HG03469 (cell line): ENCODE results near the gene SERINC5.
"Not testable (repeated sequence)": the region's sequence is repeated elsewhere in the genome, so short reads cannot be mapped to it uniquely, and the experiment has no call there.

Experiments
- ATAC-seq: cut with Tn5 transposase; IDR thresholded peaks from one replicate; pipeline ENCODE4 v1.9.1; 2021; ENCODE audit warnings: mild to moderate bottlenecking, moderate library complexity, moderate number of reproducible peaks; ENCODE audit not compliant: unreplicated experiment

Gene SERINC5

DNA sequence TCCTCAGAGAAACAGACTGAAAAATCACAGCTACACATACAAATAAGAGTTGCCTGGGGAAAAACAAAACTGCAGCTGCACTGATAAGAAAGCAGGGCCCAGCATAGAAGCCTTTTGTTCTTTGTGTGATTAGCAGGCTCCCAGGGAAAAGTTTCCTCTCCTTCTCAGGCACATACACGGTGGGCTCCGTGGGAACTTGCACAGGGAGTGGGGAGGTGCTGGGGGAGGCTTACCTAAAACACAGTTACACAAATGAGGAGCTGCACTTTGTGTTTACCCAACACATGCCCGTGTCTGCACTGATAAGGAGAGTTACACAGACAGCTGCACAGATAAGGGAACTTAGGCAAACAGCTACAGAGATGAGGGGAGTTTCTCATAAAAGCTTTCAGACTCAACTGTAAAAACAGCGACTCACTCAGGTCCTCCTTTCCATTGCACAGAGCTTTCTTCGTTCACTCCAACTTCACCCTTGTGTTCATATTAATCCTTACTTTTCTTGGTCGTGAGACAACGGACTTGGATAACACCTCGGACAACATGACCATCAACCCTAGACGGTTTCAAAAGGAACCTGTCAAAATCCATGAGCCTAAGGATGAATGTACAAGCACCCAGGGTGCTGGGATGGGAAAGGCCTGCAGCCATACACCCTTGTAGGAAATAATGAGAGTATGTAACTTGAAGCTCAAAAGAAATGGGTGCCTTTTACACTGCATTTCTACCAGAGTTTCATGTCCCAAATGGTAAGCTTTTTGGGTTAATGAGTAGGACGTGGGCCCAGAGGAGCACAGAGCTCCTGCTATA lies 50.8 kb downstream of the SERINC5 start:
- ATAC-seq: no peak

DNA sequence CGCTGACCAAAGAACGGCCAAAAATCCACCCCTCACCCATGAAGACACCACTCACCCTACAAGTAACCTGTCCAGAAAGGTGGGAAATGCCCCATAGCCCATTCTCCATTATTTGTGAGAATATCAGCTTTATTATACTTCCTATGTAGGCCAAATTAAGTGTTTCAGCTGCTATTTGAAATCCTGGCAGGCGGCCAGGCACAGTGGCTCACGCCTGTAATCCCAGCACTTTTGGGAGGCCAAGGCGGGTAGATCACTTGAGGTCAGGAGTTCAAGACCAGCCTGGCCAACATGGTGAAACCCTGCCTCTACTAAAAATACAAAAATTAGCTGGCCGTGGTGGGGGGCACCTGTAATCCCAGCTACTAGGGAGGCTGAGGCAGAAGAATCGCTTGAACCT lies 54.1 kb downstream of the SERINC5 start:
- ATAC-seq: not testable (repeated sequence)

DNA sequence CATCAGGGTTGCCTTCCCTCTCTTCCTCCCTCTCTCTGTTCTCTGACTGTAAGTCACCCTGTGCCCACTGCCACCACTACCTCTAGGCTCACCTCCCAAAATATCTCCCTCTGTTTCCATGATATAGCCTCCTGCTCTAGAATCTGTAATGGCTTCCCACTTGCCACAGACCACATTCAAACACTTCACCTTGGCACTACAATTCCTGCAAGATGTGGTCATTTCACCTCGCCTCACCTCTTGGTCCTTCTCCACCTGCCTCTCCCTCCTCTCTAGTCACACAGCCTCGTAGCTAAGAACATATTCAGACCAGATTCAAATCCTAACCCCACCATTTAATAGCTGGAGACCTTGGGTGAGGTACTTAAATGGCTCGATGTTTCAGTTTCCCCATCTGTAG lies 56.9 kb downstream of the SERINC5 start:
- ATAC-seq: no peak

DNA sequence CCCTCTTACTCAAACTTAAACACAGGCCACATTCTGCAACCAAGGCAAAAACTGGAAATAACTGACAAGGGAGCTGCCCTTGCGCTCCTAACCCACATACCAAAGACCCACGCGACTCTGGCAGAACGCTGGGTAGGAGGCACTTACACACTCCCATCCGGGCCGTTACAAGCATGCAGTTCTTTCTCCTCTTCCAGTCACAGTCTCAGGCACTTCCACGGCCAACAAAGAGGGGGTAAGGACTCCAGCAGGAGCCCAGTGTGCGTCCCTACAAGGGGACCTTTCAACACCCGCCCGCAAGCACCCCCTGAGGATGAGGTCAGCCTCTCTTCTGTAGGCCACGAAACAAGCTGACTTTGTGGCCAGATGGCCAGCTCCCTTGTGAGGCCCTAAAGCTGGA lies 57.4 kb downstream of the SERINC5 start:
- ATAC-seq: no peak

DNA sequence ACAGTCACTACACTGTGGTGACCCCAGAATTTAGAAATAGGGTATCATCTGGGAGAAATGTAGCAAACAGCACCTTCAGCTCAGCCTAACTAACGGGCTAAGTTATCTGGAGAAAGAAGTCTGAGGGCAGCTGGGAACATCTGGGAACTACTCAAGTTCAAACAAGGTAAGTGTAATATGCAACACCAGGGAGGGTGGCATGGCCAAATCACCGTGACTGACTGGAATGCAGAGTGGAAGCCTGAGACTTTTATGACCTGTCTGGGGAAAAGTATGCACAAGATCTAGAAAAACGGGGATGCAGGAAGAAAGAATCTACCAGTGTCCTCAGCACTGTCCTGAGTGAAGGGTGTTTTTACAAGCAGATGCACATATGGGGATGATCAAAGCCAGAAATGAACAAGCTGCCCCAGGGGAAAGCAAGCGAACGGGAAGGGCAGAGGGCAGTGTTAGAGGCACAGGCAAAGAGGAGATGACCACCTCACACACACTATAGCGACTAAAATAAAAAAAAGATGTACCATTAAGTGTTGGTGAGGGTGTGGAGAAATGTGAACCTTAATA lies 59.9 kb downstream of the SERINC5 start:
- no peak for ATAC-seq

DNA sequence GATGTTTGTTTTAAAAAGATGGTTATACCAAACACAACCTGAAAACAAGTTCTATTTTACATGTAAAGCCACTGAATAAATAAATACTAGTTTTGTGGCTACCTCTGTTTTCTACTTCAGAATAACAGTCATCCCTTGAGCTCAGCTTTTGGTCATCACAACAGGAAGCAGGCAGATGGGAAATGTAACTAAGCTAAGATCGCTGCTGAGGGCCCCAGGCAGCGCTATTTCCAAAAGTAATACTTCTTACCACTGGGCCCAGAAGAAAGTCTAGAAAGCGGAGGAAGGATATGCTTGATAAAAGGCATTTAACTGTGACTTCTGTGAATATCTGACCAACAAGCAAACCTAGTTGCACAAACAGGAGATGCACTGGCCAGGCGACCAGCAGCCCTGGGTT lies 61.4 kb downstream of the SERINC5 start:
- no peak for ATAC-seq

DNA sequence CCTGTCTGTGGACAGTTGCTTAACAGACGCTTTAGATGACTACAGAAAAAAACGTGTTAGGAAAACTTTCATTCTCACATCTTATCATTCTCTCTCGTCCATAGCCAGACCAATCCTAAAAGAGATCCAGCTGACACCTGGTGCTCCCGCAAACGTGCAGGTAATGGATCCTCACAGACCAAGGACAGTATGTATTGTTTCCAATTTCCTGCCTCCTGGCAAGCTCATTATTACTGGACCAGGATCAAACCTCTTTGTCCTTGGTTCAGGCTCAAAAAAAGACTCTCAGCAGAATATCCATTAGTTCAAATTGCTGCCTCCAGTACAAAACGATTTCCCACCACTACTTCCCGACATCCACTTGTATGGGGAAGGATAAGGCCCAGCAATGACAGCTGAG lies 62.4 kb downstream of the SERINC5 start:
- no peak for ATAC-seq

DNA sequence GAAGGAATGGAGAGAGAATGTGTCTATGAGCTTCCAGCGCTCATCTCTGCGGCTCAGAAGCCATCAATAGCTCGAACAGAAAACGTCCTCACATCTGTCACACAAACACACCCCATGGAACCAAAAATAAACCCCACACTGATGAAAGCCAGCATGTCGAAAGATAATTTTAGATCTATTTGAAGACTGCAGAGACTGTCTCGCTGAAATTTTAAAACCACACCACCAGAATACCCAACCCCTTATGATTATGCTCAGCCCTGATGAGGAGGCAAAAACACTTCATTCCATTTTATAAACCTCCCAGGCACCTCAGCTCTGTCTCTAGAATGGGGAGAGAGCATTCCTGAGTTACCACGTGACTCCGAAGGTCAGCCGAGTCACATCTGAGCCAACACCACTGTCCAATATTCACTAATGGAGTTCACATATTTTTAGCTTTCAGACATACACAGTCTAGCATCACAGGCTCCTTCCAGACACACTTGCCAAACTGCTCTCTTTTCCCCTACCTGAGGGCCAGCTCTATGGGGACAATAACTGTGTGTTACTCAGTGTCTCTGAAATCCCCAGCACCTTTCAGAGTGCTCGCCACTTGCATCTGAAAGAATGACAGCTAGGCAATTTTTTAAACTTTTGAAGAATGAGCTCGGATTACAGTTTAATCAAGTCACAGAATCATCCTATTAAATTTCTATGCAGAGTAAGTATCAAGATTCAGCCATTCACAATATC lies 63.2 kb downstream of the SERINC5 start:
- no peak for ATAC-seq

DNA sequence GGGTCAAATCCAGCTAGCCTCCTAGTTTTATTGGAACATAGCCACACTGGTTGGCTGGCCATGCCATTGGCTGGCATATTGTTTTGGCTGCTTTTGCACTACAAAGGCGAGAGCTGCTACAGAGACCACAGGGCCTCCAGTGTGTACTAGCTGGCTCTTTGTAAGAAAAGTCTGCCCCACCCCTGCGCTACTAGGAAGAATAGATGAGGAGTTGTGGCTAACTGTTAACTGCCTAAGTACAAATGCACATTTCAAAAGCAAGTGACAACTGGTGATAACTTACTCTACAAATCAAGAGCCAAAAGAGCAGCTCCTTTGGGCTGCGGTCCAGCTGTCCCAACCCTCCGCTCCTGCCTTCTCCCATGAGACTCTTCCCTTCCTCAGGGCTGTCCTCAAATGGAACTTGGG lies 63.9 kb downstream of the SERINC5 start:
- ATAC-seq: no peak

DNA sequence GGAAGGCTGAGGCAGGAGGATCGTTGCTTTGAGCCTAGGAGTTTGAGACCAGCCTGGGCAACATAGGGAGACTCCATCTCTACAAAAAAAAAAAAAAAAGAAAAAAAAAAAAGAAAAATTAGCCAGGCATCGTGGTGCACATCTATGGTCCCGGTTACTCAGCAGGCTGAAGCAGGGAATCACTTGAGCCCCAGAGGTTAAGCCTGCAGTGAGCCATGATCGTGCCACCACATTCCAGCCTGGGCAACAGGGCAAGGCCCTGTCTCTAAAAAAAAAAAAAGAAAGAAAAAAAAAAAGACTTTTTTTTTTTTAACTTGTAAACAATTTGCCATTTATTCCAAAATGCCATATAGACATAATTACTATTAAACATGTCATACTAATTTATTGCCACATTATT lies 64.5 kb downstream of the SERINC5 start:
- ATAC-seq: no peak

DNA sequence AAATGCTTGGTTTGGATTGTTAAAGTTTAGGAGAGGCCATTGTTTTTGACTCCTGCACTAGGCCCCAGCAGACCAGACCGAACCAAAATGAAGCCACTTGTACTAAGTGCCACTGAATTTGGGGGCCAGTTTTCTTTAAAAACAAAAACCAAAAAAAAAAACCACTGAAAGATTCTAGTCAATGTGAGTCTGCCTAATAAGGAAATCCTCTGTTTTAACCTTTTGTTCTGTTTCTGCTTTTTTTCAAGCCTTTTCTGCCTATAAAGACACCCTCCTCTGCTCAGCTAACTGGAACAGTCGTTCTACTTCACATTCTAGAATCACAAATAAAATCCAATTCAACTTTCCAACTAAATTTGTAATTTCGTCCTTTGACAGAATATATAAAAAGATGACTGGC lies 64.9 kb downstream of the SERINC5 start:
- ATAC-seq: no peak

DNA sequence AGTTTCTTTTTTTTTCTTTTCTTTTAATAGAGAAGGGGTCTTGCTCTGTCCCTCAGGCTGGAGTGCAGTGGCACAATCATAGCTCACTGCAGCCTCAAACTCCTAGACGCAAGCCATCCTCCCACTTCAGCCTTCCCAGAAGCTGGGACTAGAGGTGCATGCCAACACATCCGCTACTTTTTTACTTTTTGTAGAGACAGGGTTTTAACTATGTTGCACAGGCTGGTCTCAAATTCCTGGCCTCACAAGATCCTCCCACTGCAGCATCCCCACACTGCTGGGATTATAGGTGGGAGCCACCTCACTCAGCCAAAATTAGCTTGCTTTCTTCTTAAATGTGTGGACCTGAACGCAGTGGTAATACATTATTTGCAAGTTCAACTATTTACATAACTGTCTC lies 66.1 kb downstream of the SERINC5 start:
- no peak for ATAC-seq

DNA sequence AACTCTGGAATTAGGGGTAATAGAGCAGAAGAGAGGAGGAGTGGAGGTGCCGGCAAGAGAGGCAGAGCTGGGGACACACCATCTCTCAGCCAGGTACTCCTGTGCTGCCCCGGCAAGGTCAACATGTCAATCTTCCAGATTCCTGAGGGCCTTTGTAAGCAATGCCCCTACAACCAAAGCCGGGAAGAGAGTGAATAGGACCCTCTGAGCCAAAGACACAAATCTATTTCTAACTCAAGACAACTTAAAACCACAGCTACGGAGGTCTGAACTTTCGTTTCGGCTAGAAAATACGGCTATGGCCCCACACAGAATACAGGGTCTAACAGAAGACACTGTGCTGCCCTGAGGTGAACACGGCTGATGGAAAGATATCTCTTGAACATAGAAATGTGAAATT lies 66.6 kb downstream of the SERINC5 start:
- ATAC-seq: no peak

DNA sequence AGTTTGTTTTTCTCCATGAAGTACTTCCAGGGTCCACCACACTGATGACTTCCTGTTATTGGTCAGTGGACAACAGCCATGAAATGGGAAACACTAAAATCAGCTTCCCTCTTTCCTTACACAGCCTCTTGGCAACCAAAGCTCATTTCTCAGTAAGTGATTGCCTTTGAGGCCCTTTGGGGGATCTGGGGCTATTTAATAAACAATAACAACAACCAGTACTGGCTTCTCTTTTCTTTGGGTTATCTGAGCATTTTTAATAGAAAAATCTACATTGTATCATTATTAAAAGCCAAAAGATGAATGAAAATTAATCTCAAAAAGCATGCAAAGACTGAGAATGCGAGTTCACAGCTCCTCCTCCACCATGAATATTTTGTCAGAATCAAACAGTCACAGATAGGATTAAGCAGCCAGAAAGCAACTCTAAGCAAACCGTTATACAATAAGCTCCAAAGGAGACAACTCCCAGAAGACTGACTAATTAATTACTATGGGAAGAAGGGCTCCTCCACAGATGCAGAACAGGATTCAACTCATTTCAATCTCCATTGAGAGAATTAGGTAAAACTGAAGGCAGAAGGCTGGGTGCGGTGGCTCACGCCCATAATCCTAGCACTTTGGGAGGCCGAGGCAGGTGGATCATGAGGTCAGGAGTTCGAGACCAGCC lies 68.3 kb downstream of the SERINC5 start:
- ATAC-seq: no peak

DNA sequence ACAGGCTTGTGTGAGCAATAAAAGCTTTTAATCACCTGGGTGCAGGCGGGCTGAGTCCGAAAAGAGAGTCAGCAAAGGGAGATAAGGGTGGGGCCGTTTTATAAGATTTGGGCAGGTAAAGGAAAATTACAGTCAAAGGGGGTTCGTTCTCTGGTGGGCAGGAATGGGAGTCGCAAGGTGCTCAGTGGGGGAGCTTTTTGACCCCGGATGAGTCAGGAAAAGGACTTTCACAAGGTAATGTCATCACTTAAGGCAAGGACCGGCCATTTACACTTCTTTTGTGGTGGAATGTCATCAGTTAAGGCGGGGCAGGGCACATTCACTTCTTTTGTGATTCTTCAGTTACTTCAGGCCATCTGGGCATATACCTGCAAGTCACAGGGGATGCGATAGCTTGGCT lies 70.3 kb downstream of the SERINC5 start:
- not testable (repeated sequence) for ATAC-seq

DNA sequence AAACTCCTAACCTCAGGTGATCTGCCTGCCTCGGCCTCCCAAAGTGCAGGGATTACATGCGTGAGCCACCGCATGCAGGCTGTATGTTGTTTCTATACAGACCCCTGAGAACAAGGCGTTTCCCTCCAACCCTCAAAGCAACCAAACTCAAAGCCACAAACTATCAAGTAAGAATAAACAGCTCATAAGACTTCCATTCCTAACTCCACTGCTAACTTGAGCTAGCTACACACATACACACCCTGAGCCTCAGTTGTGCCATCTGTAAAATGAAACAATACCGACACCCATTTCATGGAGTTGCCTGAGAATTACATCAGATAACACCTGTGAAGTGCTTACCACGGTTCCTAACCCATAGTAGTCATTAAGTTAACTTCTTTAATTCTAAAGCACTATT lies 70.8 kb downstream of the SERINC5 start:
- no peak for ATAC-seq

DNA sequence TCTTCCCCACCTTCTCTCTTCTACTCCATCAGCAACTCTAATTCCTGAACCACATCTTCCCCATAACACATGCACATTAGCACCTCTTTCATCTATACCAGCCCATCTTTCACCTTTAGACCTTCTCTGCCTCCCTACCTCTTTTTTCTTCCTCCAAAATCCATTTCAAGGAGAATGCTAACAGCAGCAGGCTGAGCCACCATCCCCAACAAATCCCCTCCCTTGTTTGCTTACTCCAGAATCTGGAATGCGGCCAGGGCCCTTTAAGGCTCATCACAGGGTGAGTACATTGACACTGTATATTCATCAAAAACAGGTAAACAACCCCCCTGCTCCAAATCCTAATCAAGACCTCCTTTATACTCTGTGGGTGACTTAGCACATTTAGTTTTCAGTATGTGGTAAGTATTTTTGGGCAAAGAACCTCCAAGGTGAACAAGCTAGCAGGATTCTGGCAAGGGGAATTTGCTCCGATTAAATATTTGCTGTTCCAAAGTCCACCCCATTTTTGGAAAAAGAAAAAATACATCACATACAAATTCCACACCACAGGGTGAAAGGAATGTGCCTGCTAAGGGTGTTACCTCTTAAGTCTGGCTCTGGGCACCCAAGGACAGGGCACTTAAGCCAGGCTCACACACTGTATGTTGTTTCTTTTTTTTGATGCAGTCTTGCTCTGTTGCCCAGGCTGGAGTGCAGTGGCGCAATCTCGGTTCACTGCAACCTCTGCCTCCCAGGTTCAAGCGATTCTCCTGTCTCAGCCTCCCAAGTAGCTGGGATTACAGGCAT lies 71.4 kb downstream of the SERINC5 start:
- no peak for ATAC-seq

DNA sequence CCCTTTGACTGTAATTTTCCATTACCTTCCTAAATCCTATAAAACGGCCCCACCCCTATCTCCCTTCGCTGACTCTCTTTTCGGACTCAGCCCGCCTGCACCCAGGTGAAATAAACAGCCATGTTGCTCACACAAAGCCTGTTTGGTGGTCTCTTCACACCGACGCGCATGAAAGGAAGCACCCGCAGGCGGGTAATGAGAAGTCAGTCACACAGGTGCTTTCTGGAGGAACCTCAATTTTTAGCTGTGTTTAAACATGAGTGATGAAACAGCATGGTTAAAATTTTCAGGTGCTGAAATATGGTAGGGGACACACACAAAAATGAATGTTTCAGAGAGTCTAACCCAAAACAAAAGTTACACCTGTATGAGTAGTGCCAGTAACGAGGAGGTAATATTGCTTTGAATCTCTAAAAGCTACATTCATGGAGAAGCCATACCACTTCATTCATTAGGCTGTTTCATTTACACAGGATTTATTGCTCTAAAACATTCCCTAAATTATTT lies 72.1 kb downstream of the SERINC5 start:
- ATAC-seq: not testable (repeated sequence)

DNA sequence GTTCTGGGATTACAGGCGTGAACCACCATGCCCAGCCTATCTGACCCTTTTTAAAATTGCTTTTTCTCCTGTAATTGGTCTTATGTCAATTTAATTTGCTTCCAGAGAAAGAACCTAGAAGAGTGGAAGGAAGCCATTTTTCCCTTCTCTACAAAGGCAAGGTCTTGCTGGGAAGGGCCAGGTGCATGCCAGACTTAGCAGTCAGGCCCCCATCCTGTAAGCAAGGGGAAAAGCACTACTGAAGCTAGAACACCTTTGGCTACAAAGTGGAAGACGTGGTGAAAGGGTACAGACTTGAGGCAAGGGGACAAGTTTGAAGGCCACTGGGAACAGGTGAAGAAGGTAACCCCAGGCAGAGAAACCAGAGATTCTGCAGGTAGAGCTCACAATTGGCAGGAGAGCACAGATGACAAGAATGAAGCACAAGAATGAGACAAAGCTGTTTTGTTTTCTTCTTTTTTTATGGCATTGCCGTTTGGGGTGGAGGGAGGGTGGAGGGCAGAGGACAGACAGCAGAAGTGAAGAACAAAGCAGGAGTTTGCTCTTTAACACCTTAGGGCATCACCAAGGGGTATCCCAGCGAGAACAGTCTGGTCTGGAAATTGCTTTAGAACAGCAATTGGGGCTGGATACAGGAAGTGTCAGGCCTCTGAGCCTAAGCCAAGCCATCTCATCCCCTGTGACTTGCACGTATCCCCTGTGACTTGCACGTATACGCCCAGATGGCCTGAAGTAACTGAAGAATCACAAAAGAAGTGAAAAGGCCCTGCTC lies 72.9 kb downstream of the SERINC5 start:
- ATAC-seq: no peak
